Gastroesophageal sphincter (tissue), 4 donors: ENCODE measurements around the gene TFRC. TPM values are rescaled to one million over a fixed set of nuclear protein-coding genes. Genes with fewer than 3 reads are reported as not detected.

Experiments
- ATAC-seq: fragments of 150-250 bp; one replicate; pipeline ENCODE4 v1.9.1; 2016; ENCODE audit warnings: mild to moderate bottlenecking, moderate library complexity
- H3K27ac ChIP-seq, 4 donors: fragments of 200-600 bp; sonication (generic) in 3 of 4; 1 replicate in 3 of 4; 2 replicates in 1 of 4; pipeline ENCODE4 v1.5.1; 2016 to 2019
- H3K27me3 ChIP-seq: fragments of 200-600 bp; sonication (generic); one replicate; pipeline ENCODE4 v1.5.1; 2019
- H3K36me3 ChIP-seq, 2 donors: fragments of 200-600 bp; sonication (generic); one replicate each; pipeline ENCODE4 v1.5.1; 2019; ENCODE audit warnings: control low read depth in 1 of 2
- H3K4me1 ChIP-seq, 3 donors: fragments of 200-600 bp; sonication (generic); 1 replicate in 2 of 3; 2 replicates in 1 of 3; pipeline ENCODE4 v1.5.1; 2016 to 2019; ENCODE audit warnings: control low read depth in 2 of 3
- H3K4me3 ChIP-seq, 2 donors: fragments of 200-600 bp; sonication (generic); one replicate each; pipeline ENCODE4 v1.5.1; 2019; ENCODE audit warnings: mild to moderate bottlenecking in 1 of 2, moderate library complexity in 1 of 2
- H3K9me3 ChIP-seq, 3 donors: fragments of 200-600 bp; sonication (generic); one replicate each; pipeline ENCODE4 v1.5.1; 2017 to 2019; ENCODE audit warnings: control low read depth in 2 of 3
- CTCF ChIP-seq, 4 experiments: fragments of 200-600 bp in 2 of 4; fragments of 450-650 bp in 2 of 4; sonication (generic) in 1 of 4; IDR thresholded peaks; one replicate each; pipeline ENCODE4 v1.5.1; 2017 to 2019; ENCODE audit warnings: antibody characterized with exemption in 4 of 4, mild to moderate bottlenecking in 2 of 4, moderate library complexity in 2 of 4
- EP300 ChIP-seq: sonication (generic); formaldehyde crosslinking; IDR thresholded peaks from one replicate; pipeline ENCODE4 v1.6.1; 2017; ENCODE audit warnings: antibody characterized with exemption, mild to moderate bottlenecking
- POLR2A ChIP-seq, 2 donors: fragments of 450-650 bp; IDR thresholded peaks; one replicate each; pipeline ENCODE4 v1.6.1; 2017; ENCODE audit warnings: antibody characterized with exemption in 2 of 2, mild to moderate bottlenecking in 2 of 2, moderate library complexity in 1 of 2
- POLR2AphosphoS5 ChIP-seq: sonication (generic); formaldehyde crosslinking; IDR thresholded peaks from one replicate; pipeline ENCODE4 v1.6.1; 2017; ENCODE audit warnings: antibody characterized with exemption
- WGBS, 2 donors: methylation state at CpG; one replicate each; pipeline ENCODE4 v1.1.5; 2018; ENCODE audit warnings: low coverage in 1 of 2; 5-methylcytosine and 5-hydroxymethylcytosine counted together
- total RNA-seq, 4 donors: library from RNA; depleted of rRNA; stranded (reverse); fragments of >200 nt; gene quantifications; one replicate each; pipeline ENCODE4 v1.1.0, GENCODE V29; 2016

The TFRC gene
- total RNA-seq, 4 donors from 2014 or later = 60.1 to 81.1 (median 69.6) TPM

GRCh38 chr3:196053487-196053886 lies 28.4 kb downstream of the TFRC start:
- no peaks in the 10 kb centered on the region for H3K27me3 ChIP-seq
- 86 to 92% methylated on average over 7 of the region's 7 CpGs for WGBS, 2 donors
- no peak overlapping the region for H3K27ac ChIP-seq
- no peaks in the 10 kb centered on the region for H3K4me1 ChIP-seq
- ATAC-seq = no peak
- H3K9me3 ChIP-seq = no peaks in the 10 kb centered on the region
- no peak for TF ChIP-seq POLR2A (IDR thresholded peaks at IDR 0.05)
- TF ChIP-seq EP300 = no peak
- no peak for TF ChIP-seq CTCF (IDR thresholded peaks at IDR 0.05)
- no peak for TF ChIP-seq POLR2AphosphoS5
- peaks cover 9 to 100% of the 10 kb centered on the region in 2 donors for H3K36me3 ChIP-seq
- no peak overlapping the region for H3K4me3 ChIP-seq

GRCh38 chr3:196051282-196052076 lies 30.4 kb downstream of the TFRC start:
- H3K4me3 ChIP-seq = no peak overlapping the region
- no peak for TF ChIP-seq CTCF (IDR thresholded peaks at IDR 0.05)
- TF ChIP-seq POLR2A (IDR thresholded peaks at IDR 0.05) = no peak
- no peak for TF ChIP-seq EP300
- no peak for TF ChIP-seq POLR2AphosphoS5
- H3K27me3 ChIP-seq = no peaks in the 10 kb centered on the region
- peaks cover 0 to 84% of the 10 kb centered on the region in 2 donors for H3K36me3 ChIP-seq
- H3K4me1 ChIP-seq = no peaks in the 10 kb centered on the region
- H3K27ac ChIP-seq = no peak overlapping the region
- no peaks in the 10 kb centered on the region for H3K9me3 ChIP-seq
- ATAC-seq = no peak
- WGBS, 2 donors = 70 to 94% methylated on average over 2 to 6 of the region's 6 CpGs

GRCh38 chr3:196050597-196050996 lies 31.3 kb downstream of the TFRC start:
- 79 to 96% methylated on average over 3 of the region's 3 CpGs for WGBS, 2 donors
- TF ChIP-seq POLR2A (IDR thresholded peaks at IDR 0.05) (no peak), POLR2AphosphoS5 (no peak), EP300 (no peak), CTCF (IDR thresholded peaks at IDR 0.05) (no peak)
- H3K27ac ChIP-seq = no peak overlapping the region
- H3K36me3 ChIP-seq = peaks cover 0 to 75% of the 10 kb centered on the region in 2 donors
- ATAC-seq = no peak
- H3K4me3 ChIP-seq = no peak overlapping the region
- no peaks in the 10 kb centered on the region for H3K4me1 ChIP-seq
- no peaks in the 10 kb centered on the region for H3K9me3 ChIP-seq
- H3K27me3 ChIP-seq = no peaks in the 10 kb centered on the region

GRCh38 chr3:196049653-196050052 lies 32.2 kb downstream of the TFRC start:
- no peak for ATAC-seq
- no peak overlapping the region for H3K4me3 ChIP-seq
- no peaks in the 10 kb centered on the region for H3K4me1 ChIP-seq
- no peaks in the 10 kb centered on the region for H3K9me3 ChIP-seq
- H3K27me3 ChIP-seq = no peaks in the 10 kb centered on the region
- no peak overlapping the region for H3K27ac ChIP-seq
- peaks cover 0 to 65% of the 10 kb centered on the region in 2 donors for H3K36me3 ChIP-seq
- TF ChIP-seq POLR2A (IDR thresholded peaks at IDR 0.05) (no peak), EP300 (no peak), POLR2AphosphoS5 (no peak), CTCF (IDR thresholded peaks at IDR 0.05) (no peak)
- 68 to 79% methylated on average over 11 of the region's 11 CpGs for WGBS, 2 donors

GRCh38 chr3:196048922-196049598 lies 32.8 kb downstream of the TFRC start:
- Histone ChIP-seq H3K27me3 (no peaks in the 10 kb centered on the region), H3K4me3 (no peak overlapping the region), H3K9me3 (no peaks in the 10 kb centered on the region), H3K4me1 (no peaks in the 10 kb centered on the region), H3K36me3 (peaks cover 0 to 59% of the 10 kb centered on the region in 2 donors), H3K27ac (no peak overlapping the region)
- 77 to 78% methylated on average over 9 of the region's 9 CpGs for WGBS, 2 donors
- TF ChIP-seq POLR2A (IDR thresholded peaks at IDR 0.05) (no peak), POLR2AphosphoS5 (no peak), CTCF (IDR thresholded peaks at IDR 0.05) (no peak), EP300 (no peak)
- ATAC-seq = no peak
